AG04450 (cell line): ENCODE measurements around the gene UFD1. TPM values are rescaled to one million over a fixed set of nuclear protein-coding genes. Genes with fewer than 3 reads are reported as not detected.

Experiments
- CTCF ChIA-PET: fragments of 300-600, 350-600 bp; formaldehyde crosslinking; extraction: SDS; loops from one replicate; lab custom pipeline; 2022; ENCODE audit warnings: antibody characterized with exemption, inconsistent platforms; lab: Charles Lee
- POLR2A ChIA-PET: fragments of 350-600 bp; formaldehyde crosslinking; extraction: SDS; loops from one replicate; lab custom pipeline; 2021; ENCODE audit warnings: antibody characterized with exemption, inconsistent platforms; lab: Yijun Ruan, JAX
- DNase-seq: peaks from one replicate; pipeline ENCODE4 v3.0.0-alpha.2; 2011; ENCODE audit warnings: low read depth, low spot score
- H3K27ac ChIP-seq: one replicate; pipeline ENCODE4 v1.5.1; 2012; ENCODE audit warnings: low read depth, low read length, control low read depth
- H3K27me3 ChIP-seq: one replicate; pipeline ENCODE4 v1.6.0; 2012; ENCODE audit warnings: low read length; ENCODE audit not compliant: control insufficient read depth, insufficient read depth
- H3K4me3 ChIP-seq: 2 replicates; pipeline ENCODE4 v1.5.1; 2011; ENCODE audit warnings: mild to moderate bottlenecking, low read depth, low read length, control low read depth
- H3K9me3 ChIP-seq: 2 replicates; pipeline ENCODE4 v1.5.1; 2012; ENCODE audit warnings: low read length; ENCODE audit not compliant: control insufficient read depth, insufficient read depth
- polyA plus RNA-seq: library from polyadenylated mRNA; depleted of rRNA; stranded (reverse); fragments of >200 nt; gene quantifications from 2 replicates; pipeline ENCODE4 v1.2.3, GENCODE V29; 2011
- TF ChIP-seq, protein P1 (sequence below): IDR thresholded peaks from 2 replicates; pipeline ENCODE4 v1.5.1; 2011; ENCODE audit warnings: low read depth, low read length, control low read depth, inconsistent platforms

UFD1 gene
- polyA plus RNA-seq, 1 experiment, result 87.3 TPM

GRCh38 chr22:19497245-19497644, 18.3 kb upstream of the UFD1 start:
- Histone ChIP-seq H3K27ac (peak overlapping the region; percentile 65), H3K9me3 (no peaks in the 10 kb centered on the region), H3K27me3 (no peaks in the 10 kb centered on the region), H3K4me3 (no peak overlapping the region)
- peak; percentile 78 for DNase-seq
- TF ChIP-seq, protein P1, sequence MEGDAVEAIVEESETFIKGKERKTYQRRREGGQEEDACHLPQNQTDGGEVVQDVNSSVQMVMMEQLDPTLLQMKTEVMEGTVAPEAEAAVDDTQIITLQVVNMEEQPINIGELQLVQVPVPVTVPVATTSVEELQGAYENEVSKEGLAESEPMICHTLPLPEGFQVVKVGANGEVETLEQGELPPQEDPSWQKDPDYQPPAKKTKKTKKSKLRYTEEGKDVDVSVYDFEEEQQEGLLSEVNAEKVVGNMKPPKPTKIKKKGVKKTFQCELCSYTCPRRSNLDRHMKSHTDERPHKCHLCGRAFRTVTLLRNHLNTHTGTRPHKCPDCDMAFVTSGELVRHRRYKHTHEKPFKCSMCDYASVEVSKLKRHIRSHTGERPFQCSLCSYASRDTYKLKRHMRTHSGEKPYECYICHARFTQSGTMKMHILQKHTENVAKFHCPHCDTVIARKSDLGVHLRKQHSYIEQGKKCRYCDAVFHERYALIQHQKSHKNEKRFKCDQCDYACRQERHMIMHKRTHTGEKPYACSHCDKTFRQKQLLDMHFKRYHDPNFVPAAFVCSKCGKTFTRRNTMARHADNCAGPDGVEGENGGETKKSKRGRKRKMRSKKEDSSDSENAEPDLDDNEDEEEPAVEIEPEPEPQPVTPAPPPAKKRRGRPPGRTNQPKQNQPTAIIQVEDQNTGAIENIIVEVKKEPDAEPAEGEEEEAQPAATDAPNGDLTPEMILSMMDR, result no peak
- ChIA-PET POLR2A (no interaction called here), CTCF (interaction anchor here (1.0 kb wide), 1 partner anchor 133 kb away, joined by 9 read pairs; no protein-coding TSS in a partner anchor)

DNA sequence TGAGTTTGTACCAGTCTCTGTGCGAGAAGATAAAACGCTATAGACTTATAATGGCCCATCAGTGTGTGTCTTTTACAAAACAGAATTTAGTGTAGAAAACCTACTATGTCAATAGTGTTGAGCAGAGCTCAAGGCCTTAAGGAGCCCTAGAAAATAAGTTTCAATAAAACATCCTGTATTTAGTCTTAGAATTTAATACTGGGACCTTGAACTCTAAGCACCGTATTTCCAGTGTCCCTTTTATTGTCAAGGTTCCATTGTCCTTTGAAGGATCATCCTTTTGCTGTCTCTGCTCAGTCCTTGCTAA, 17.3 kb upstream of the UFD1 start:
- POLR2A ChIA-PET, result no interaction called here

GRCh38 chr22:19495562-19496323, 16.8 kb upstream of the UFD1 start:
- TF ChIP-seq, protein P1, result peak; percentile 38
- H3K4me3 ChIP-seq, result no peak overlapping the region
- POLR2A ChIA-PET, result no interaction called here
- no peak for DNase-seq
- no peaks in the 10 kb centered on the region for H3K27me3 ChIP-seq
- CTCF ChIA-PET, result interaction anchor here (0.6 to 2.8 kb wide), 2 partner anchors 134 to 290 kb away, joined by 3 to 27 read pairs; no protein-coding TSS in a partner anchor
- no peaks in the 10 kb centered on the region for H3K9me3 ChIP-seq
- H3K27ac ChIP-seq, result no peak overlapping the region

More for the DNA sequence above, 17.3 kb upstream of the UFD1 start:
- Histone ChIP-seq H3K27me3 (no peaks in the 10 kb centered on the region), H3K4me3 (no peak overlapping the region), H3K9me3 (no peaks in the 10 kb centered on the region), H3K27ac (no peak overlapping the region)
- no peak for DNase-seq
- CTCF ChIA-PET, result interaction anchor here (0.6 to 2.8 kb wide), 2 partner anchors 133 to 290 kb away, joined by 3 to 27 read pairs; no protein-coding TSS in a partner anchor
- TF ChIP-seq, protein P1, result no peak

DNA sequence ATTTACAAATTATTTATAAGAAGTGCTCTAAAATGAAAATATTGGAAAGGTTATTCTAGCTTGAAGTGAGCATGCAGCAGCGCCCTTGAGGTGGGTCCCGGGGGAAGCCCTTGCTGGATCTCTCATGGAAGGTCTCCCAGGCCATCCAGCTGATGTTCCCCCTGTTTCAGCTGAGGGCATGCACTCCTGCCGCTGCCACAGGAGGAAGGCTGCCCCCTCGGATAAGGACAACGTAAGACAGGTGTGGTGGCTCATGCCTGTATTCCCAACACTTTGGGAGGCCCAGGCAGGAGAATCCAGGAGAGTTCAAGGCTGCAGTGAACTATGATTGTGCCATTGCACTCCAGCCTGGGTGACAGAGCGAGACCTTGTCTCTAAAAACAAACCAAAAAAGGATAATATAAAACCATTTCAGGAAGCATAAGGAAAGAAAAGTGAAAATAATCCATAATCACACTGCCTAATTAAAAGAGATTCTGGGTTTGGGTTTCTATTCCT, 15.7 kb upstream of the UFD1 start:
- Histone ChIP-seq H3K4me3 (no peak overlapping the region), H3K9me3 (no peaks in the 10 kb centered on the region), H3K27ac (no peak overlapping the region), H3K27me3 (no peaks in the 10 kb centered on the region)
- TF ChIP-seq, protein P1, result no peak
- no peak for DNase-seq
- ChIA-PET CTCF (interaction anchor here (2.8 kb wide), 1 partner anchor 135 kb away, joined by 27 read pairs; no protein-coding TSS in a partner anchor), POLR2A (no interaction called here)

- H3K27ac ChIP-seq, result no peak overlapping the region
- no peaks in the 10 kb centered on the region for H3K9me3 ChIP-seq
- H3K27me3 ChIP-seq, result no peaks in the 10 kb centered on the region
- H3K4me3 ChIP-seq, result no peak overlapping the region
- no peak for DNase-seq
- POLR2A ChIA-PET, result no interaction called here
- CTCF ChIA-PET, result interaction anchor here (2.8 kb wide), 1 partner anchor 136 kb away, joined by 27 read pairs; no protein-coding TSS in a partner anchor
- TF ChIP-seq, protein P1, result no peak
These were observed 15.1 kb upstream of the UFD1 start for GRCh38 chr22:19494001-19494560.
